HG03039 (cell line): Measurements from ENCODE around the gene PISD.

Experiments
- ATAC-seq: cut with Tn5 transposase; IDR thresholded peaks from one replicate; pipeline ENCODE4 v1.9.1; 2021; ENCODE audit warnings: mild to moderate bottlenecking, moderate library complexity; ENCODE audit not compliant: unreplicated experiment

The PISD gene

GRCh38 chr22:31578171-31578570 is 83.8 kb downstream of the PISD start:
- no peak for ATAC-seq

- ATAC-seq: no peak
Measured at GRCh38 chr22:31577711-31578110, 84.3 kb downstream of the PISD start.

- ATAC-seq: no peak
Measured at GRCh38 chr22:31575190-31575589, 86.8 kb downstream of the PISD start.

DNA sequence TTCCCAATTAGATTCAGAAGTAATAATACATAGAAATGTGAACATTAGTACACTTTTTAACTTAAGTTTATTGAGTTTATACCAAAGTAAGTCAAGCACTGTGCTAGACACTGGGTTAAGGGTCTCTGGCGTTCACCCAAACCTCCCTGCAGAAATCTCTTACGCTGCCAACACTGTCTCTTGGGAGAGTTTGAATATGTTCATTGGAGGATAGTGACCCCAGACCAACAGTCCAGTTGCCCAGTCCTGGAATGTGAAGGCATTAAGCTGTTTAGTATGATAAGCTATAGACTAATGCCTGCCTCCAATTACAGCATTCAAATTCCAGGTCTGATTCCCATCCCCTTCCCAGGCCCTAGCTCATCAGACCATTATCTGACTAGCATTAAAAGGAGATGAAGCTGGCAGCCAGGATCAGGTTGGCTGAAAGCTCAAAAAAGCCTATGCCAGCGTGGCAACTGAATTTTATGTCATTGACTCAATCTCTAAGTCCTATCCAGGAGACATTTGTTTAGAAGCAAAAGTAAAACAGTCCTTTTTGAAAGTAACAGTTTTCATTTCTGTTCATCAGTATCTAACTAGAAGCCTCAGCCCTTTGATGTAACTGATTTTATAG is 87.9 kb downstream of the PISD start:
- ATAC-seq: no peak

- no peak for ATAC-seq
Measured at GRCh38 chr22:31572939-31573338, 89.1 kb downstream of the PISD start.

GRCh38 chr22:31569126-31569525 is 92.9 kb downstream of the PISD start:
- no peak for ATAC-seq
